PC-9 (cell line): Measurements from ENCODE around the gene SMIM22. TPM values are rescaled to one million over a fixed set of nuclear protein-coding genes. Genes with fewer than 3 reads are reported as not detected.

Experiments used
- BruUV-seq: library from RNA; stranded (reverse); fragments of 400-500 nt; replicated peaks from 2 replicates; lab custom pipeline; 2021; lab: Mats Ljungman, UMichigan
- CTCF ChIA-PET: fragments of 300-600 bp; sonication (Branson Sonifier 250); formaldehyde crosslinking; loops from one replicate; lab custom pipeline; 2022; ENCODE audit warnings: antibody characterized with exemption; lab: Charles Lee
- POLR2A ChIA-PET: fragments of 300-600 bp; sonication (Branson Sonifier 250); formaldehyde crosslinking; loops from one replicate; lab custom pipeline; 2022; ENCODE audit warnings: antibody characterized with exemption; ENCODE audit not compliant: unreplicated experiment; lab: Charles Lee
- DNase-seq, 2 experiments: peaks; one replicate each; pipeline versions ENCODE4 v3.0.0 to v3.0.0-alpha.2; 2015 to 2022; ENCODE audit warnings: mixed read lengths in 1 of 2
- H2AFZ ChIP-seq: fragments of 200-600 bp; sonication (generic); 2 replicates; pipeline ENCODE4 v1.8.1; 2017; ENCODE audit warnings: antibody characterized with exemption
- H3F3A ChIP-seq: fragments of 200-600 bp; sonication (generic); 2 replicates; pipeline ENCODE4 v1.8.1; 2017; ENCODE audit warnings: antibody characterized with exemption, mild to moderate bottlenecking, low read depth; ENCODE audit not compliant: insufficient read depth
- H3K27ac ChIP-seq: fragments of 200-600 bp; sonication (generic); 2 replicates; pipeline ENCODE4 v1.6.1; 2016; ENCODE audit warnings: mixed run types
- H3K27me3 ChIP-seq: fragments of 200-600 bp; sonication (generic); 2 replicates; pipeline ENCODE4 v1.6.1; 2016; ENCODE audit warnings: low read depth, mixed run types; ENCODE audit not compliant: insufficient read depth
- H3K36me3 ChIP-seq: fragments of 200-600 bp; sonication (generic); 2 replicates; pipeline ENCODE4 v1.6.1; 2016; ENCODE audit warnings: low read depth, mixed run types
- H3K4me1 ChIP-seq: fragments of 200-600 bp; sonication (generic); replicated peaks from 2 replicates; pipeline ENCODE4 v1.6.1; 2016; ENCODE audit warnings: mixed run types; ENCODE audit not compliant: insufficient read depth
- H3K4me2 ChIP-seq: fragments of 200-600 bp; sonication (generic); 2 replicates; pipeline ENCODE4 v1.6.1; 2017; ENCODE audit warnings: mixed run types
- H3K4me3 ChIP-seq: fragments of 200-600 bp; sonication (generic); 2 replicates; pipeline ENCODE4 v1.6.1; 2016; ENCODE audit warnings: mixed run types
- H3K79me2 ChIP-seq: fragments of 200-600 bp; sonication (generic); 2 replicates; pipeline ENCODE4 v1.6.1; 2017; ENCODE audit warnings: low read depth, mixed run types
- H3K9me2 ChIP-seq: fragments of 200-600 bp; sonication (generic); 2 replicates; pipeline ENCODE4 v1.8.1; 2017; ENCODE audit warnings: mild to moderate bottlenecking; ENCODE audit not compliant: insufficient read depth
- H3K9me3 ChIP-seq: fragments of 200-600 bp; sonication (generic); 2 replicates; pipeline ENCODE4 v1.8.1; 2016; ENCODE audit warnings: low read depth; ENCODE audit not compliant: insufficient read depth
- H4K20me1 ChIP-seq: fragments of 200-600 bp; sonication (generic); 2 replicates; pipeline ENCODE4 v1.8.1; 2017; ENCODE audit not compliant: insufficient read depth
- EZH2 ChIP-seq: fragments of 200-600 bp; sonication (generic); IDR thresholded peaks from 2 replicates; pipeline ENCODE4 v1.8.0; 2017; ENCODE audit warnings: antibody characterized with exemption, low read depth
- intact Hi-C: fragments of 100-400 bp; cut with micrococcal nuclease; formaldehyde crosslinking; loops from one replicate; pipeline ENCODE4 v1.10.0; 2022; ENCODE audit not compliant: unreplicated experiment
- total RNA-seq: library from RNA; stranded (reverse); gene quantifications from 2 replicates; pipeline ENCODE4 v1.2.3, GENCODE V29; 2021
- TF ChIP-seq, protein P1 (sequence below): fragments of 200-600 bp; sonication (generic); conservative IDR thresholded peaks from 2 replicates; pipeline ENCODE4 v1.6.1; 2017; ENCODE audit warnings: mixed run types, antibody characterized with exemption, mild to moderate bottlenecking, moderate library complexity

Gene SMIM22
- total RNA-seq, 1 experiment from 2014 or later, result 134 TPM

DNA sequence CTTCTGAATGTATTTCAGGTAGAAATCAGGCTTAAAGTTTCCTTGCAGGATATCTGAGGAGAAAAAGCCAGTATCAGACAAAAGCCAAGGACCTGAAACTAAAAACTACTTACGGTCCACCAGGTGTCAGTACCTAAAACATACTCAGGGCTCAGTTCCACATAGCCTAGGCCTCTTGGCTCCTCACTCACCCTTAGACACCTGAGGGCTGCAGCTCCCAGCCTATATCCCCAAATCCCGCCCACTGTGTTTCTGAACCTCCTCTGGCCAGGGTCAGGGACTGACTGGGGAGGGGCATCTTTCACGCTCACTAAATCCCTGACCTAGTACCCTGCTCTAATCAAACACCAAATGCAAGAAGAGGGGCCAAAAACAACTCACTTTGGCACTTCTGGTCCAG is 16.1 kb downstream of the SMIM22 start:
- Histone ChIP-seq H3K4me3 (no peak overlapping the region), H3K4me1 (no peaks in the 10 kb centered on the region), H3K79me2 (no peaks in the 10 kb centered on the region), H3K9me2 (no peaks in the 10 kb centered on the region), H2AFZ (no peak overlapping the region), H3K9me3 (no peaks in the 10 kb centered on the region), H3K27me3 (no peaks in the 10 kb centered on the region), H3K27ac (no peak overlapping the region), H3K36me3 (peaks cover 13% of the 10 kb centered on the region; the same call in 1 of the 2 replicates), H4K20me1 (no peaks in the 10 kb centered on the region; the same call in 1 of the 2 replicates), H3F3A (peaks cover 18% of the 10 kb centered on the region), H3K4me2 (no peak overlapping the region)
- TF ChIP-seq, protein P1, sequence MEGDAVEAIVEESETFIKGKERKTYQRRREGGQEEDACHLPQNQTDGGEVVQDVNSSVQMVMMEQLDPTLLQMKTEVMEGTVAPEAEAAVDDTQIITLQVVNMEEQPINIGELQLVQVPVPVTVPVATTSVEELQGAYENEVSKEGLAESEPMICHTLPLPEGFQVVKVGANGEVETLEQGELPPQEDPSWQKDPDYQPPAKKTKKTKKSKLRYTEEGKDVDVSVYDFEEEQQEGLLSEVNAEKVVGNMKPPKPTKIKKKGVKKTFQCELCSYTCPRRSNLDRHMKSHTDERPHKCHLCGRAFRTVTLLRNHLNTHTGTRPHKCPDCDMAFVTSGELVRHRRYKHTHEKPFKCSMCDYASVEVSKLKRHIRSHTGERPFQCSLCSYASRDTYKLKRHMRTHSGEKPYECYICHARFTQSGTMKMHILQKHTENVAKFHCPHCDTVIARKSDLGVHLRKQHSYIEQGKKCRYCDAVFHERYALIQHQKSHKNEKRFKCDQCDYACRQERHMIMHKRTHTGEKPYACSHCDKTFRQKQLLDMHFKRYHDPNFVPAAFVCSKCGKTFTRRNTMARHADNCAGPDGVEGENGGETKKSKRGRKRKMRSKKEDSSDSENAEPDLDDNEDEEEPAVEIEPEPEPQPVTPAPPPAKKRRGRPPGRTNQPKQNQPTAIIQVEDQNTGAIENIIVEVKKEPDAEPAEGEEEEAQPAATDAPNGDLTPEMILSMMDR, result no peak
- TF ChIP-seq EZH2, result no peak
- intact Hi-C loops, result no loop called here
- ChIA-PET CTCF (no interaction called here), POLR2A (no interaction called here)
- BruUV-seq, result no TSS peak
- DNase-seq, result no peak

DNA sequence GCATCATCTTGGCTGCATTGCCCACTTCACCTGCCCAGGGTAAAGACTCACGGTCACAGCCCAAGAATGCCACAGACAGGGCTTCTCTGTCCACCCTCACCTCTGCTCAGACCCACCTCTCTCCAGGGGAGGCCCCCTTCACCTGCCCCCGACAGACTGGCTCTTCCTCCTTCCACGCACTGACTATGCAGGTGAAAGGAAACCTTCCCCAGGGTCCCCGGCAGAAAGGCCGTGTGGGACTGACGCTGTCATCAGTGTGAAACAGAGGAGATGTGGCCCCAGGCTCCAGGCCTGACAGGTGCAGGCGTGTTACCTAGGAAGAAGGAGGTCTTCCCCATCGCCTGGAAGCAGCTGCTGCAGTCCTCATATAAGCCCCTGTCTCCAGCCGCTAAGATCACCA is 16.6 kb downstream of the SMIM22 start:
- no peaks in the 10 kb centered on the region for H3K79me2 ChIP-seq
- peaks cover 18% of the 10 kb centered on the region for H3F3A ChIP-seq
- no TSS peak for BruUV-seq
- no peak for TF ChIP-seq EZH2
- TF ChIP-seq, protein P1, result no peak
- H3K4me3 ChIP-seq, result no peak overlapping the region
- no peaks in the 10 kb centered on the region for H3K4me1 ChIP-seq
- no peaks in the 10 kb centered on the region; the same call in 1 of the 2 replicates for H4K20me1 ChIP-seq
- H3K9me3 ChIP-seq, result no peaks in the 10 kb centered on the region
- peaks cover 14% of the 10 kb centered on the region; the same call in 1 of the 2 replicates for H3K36me3 ChIP-seq
- no peak overlapping the region for H3K27ac ChIP-seq
- ChIA-PET POLR2A (interaction anchor here (0.6 kb wide), 1 partner anchor 146 kb away, joined by 3 read pairs; the partner anchor contains the start of gene SEC14L5), CTCF (no interaction called here)
- H3K27me3 ChIP-seq, result no peaks in the 10 kb centered on the region
- intact Hi-C loops, result no loop called here
- H2AFZ ChIP-seq, result no peak overlapping the region
- no peak for DNase-seq
- H3K4me2 ChIP-seq, result no peak overlapping the region
- no peaks in the 10 kb centered on the region for H3K9me2 ChIP-seq

DNA sequence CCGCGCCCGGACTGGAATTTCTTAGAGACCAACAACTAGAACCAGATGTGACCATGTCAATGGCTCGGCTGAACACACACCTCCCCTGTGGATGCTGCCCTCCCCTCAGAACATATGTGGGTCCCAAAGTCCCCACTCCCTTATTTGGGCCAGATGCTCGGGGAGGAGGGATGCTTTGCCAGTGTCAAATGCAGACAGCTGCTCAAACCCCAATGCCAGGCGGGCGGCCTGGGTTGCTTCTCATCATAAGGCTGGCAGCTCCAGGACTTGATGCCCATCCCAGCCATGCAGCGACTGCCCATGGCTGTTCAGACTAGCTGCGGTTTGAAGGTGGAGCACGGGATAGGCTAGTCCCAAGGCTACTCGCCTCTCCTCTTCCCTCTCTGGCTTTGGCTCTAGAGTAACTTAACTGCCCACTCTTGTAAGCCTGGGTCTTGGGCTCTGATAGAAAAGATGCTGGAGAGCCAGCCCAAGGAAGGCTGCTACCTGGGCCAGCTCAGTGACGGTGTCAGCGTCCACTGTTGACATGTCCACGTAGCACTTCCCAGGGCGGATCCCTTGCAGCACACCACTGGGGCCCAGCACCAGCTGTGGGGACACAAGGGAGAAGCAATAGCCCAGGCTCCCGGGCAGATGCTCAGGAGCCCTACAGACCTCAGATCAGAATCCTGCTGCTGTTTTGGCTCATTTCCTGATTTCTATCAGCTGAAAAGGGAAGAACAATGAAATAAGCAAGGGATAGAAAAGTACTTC is 18.3 kb downstream of the SMIM22 start:
- Histone ChIP-seq H3K27me3 (no peaks in the 10 kb centered on the region), H3K4me3 (no peak overlapping the region), H3K9me2 (no peaks in the 10 kb centered on the region), H3K79me2 (no peaks in the 10 kb centered on the region), H2AFZ (no peak overlapping the region), H3K9me3 (no peaks in the 10 kb centered on the region), H3K4me1 (no peaks in the 10 kb centered on the region), H3F3A (peaks cover 11% of the 10 kb centered on the region), H3K27ac (no peak overlapping the region), H4K20me1 (no peaks in the 10 kb centered on the region; the same call in 1 of the 2 replicates), H3K36me3 (peaks cover 14% of the 10 kb centered on the region; the same call in 1 of the 2 replicates), H3K4me2 (no peak overlapping the region)
- intact Hi-C loops, result no loop called here
- POLR2A ChIA-PET, result no interaction called here
- BruUV-seq, result no TSS peak
- DNase-seq, result no peak
- TF ChIP-seq, protein P1, result no peak
- TF ChIP-seq EZH2, result no peak
- CTCF ChIA-PET, result interaction anchor here (0.7 kb wide), 1 partner anchor 1639 kb away, joined by 4 read pairs; no protein-coding TSS in a partner anchor
